NCI-H1092 treated with DMSO at 0.1 percent for 48 hours (cell line): ENCODE data around the gene STRN.
"Not testable (repeated sequence)": the region's sequence is repeated elsewhere in the genome, so short reads cannot be mapped to it uniquely, and the experiment has no call there.

ENCODE experiments used
- DNase-seq: peaks from one replicate; lab custom pipeline; 2025; lab: John Stamatoyannopoulos, UW

STRN gene

GRCh38 chr2:36966370-36967235 lies at the start of gene STRN:
STRN (minus strand) TSS chr2:36966536; CDS start chr2:36966463, 73 bp downstream.
- DNase-seq = peak; percentile 89

- DNase-seq = no peak
Measured at GRCh38 chr2:37013315-37013641, 46.9 kb upstream of the STRN start.

- no peak for DNase-seq
Measured at GRCh38 chr2:37011130-37011529, 44.8 kb upstream of the STRN start.

- no peak for DNase-seq
Measured at GRCh38 chr2:37005118-37005868, 39.0 kb upstream of the STRN start.

- no peak for DNase-seq
Measured at GRCh38 chr2:37000988-37001556, 34.7 kb upstream of the STRN start.

GRCh38 chr2:37000318-37000717 lies 34.0 kb upstream of the STRN start:
- no peak for DNase-seq

- not testable (repeated sequence) for DNase-seq
Measured at GRCh38 chr2:36999416-36999815, 33.1 kb upstream of the STRN start.

GRCh38 chr2:36993841-36994620 lies 27.7 kb upstream of the STRN start:
- DNase-seq = no peak

- DNase-seq = no peak
Measured at GRCh38 chr2:36988008-36988407, 21.7 kb upstream of the STRN start.

GRCh38 chr2:36982467-36982866 lies 16.1 kb upstream of the STRN start:
- no peak for DNase-seq

- no peak for DNase-seq
Measured at GRCh38 chr2:36981911-36982310, 15.6 kb upstream of the STRN start.

GRCh38 chr2:36979007-36979406 lies 12.7 kb upstream of the STRN start:
- DNase-seq = not testable (repeated sequence)

- DNase-seq = no peak
Measured at GRCh38 chr2:36976065-36976464, 9.7 kb upstream of the STRN start.

GRCh38 chr2:36975306-36975705 lies 9.0 kb upstream of the STRN start:
- no peak for DNase-seq

GRCh38 chr2:36973320-36973719 lies 7.0 kb upstream of the STRN start:
- DNase-seq = no peak

GRCh38 chr2:36971990-36972389 lies 5.7 kb upstream of the STRN start:
- no peak for DNase-seq

GRCh38 chr2:36967236-36967876 lies 1.0 kb upstream of the STRN start:
- no peak for DNase-seq

GRCh38 chr2:36965751-36966369 lies 476 bp downstream of the STRN start:
- DNase-seq = peak; percentile 49

- DNase-seq = no peak
Measured at GRCh38 chr2:36965206-36965605, 1.1 kb downstream of the STRN start.

GRCh38 chr2:36964496-36965058 lies 1.8 kb downstream of the STRN start:
- no peak for DNase-seq

- no peak for DNase-seq
Measured at GRCh38 chr2:36963734-36964133, 2.6 kb downstream of the STRN start.
